Astrocyte of the spinal cord (primary cell): ENCODE measurements around the gene DNM3.
A peak's percentile ranks its signal among the peaks of the same experiment; 100 is the strongest.

Experiments used
- DNase-seq: peaks from one replicate; pipeline ENCODE4 v3.0.0; 2011; ENCODE audit warnings: low read depth, low spot score
- H3K4me3 ChIP-seq: 2 replicates; pipeline ENCODE4 v1.5.1; 2011; ENCODE audit warnings: low read depth, mild to moderate bottlenecking, low read length, moderate library complexity
- CTCF ChIP-seq: IDR thresholded peaks from 2 replicates; pipeline ENCODE4 v1.5.1; 2012; ENCODE audit warnings: low read depth, mild to moderate bottlenecking, low read length, inconsistent platforms
- in situ Hi-C: cut with HindIII; loops from 2 replicates; pipeline ENCODE4 v1.10.0; 2017; ENCODE audit warnings: low sequenced_read_pairs

DNM3 gene

GRCh38 chr1:172375211-172375631, 533.9 kb downstream of the DNM3 start:
- no peak overlapping the region for H3K4me3 ChIP-seq
- TF ChIP-seq CTCF, result no peak
- in situ Hi-C loops, result no loop called here
- no peak for DNase-seq

GRCh38 chr1:172376431-172376830, 535.1 kb downstream of the DNM3 start:
- no peak overlapping the region for H3K4me3 ChIP-seq
- in situ Hi-C loops, result no loop called here
- no peak for TF ChIP-seq CTCF
- no peak for DNase-seq

- in situ Hi-C loops, result no loop called here
- no peak overlapping the region for H3K4me3 ChIP-seq
- no peak for DNase-seq
- no peak for TF ChIP-seq CTCF
Observed at GRCh38 chr1:172377565-172377964, 536.3 kb downstream of the DNM3 start.

GRCh38 chr1:172378109-172378760, 536.9 kb downstream of the DNM3 start:
- DNase-seq, result no peak
- in situ Hi-C loops, result no loop called here
- no peak overlapping the region for H3K4me3 ChIP-seq
- TF ChIP-seq CTCF, result no peak

GRCh38 chr1:172380441-172381244, 539.3 kb downstream of the DNM3 start:
- TF ChIP-seq CTCF, result no peak
- in situ Hi-C loops, result no loop called here
- no peak overlapping the region for H3K4me3 ChIP-seq
- DNase-seq, result peak; percentile 31

GRCh38 chr1:172381946-172382345, 540.6 kb downstream of the DNM3 start:
- TF ChIP-seq CTCF, result no peak
- in situ Hi-C loops, result no loop called here
- no peak overlapping the region for H3K4me3 ChIP-seq
- no peak for DNase-seq
